Stimulated activated CD4-positive, alpha-beta T cell treated with anti-CD3 and anti-CD28 coated beads, TNF-alpha, amount 100 ng/mL, for 48 hours (primary cell): ENCODE measurements around the gene HLA-DRA.

ENCODE experiments used
- DNase-seq, 3 donors: peaks; one replicate each; pipeline ENCODE4 v3.0.0-alpha.2; 2020; ENCODE audit warnings: low read depth in 3 of 3

The HLA-DRA gene

GRCh38 chr6:32475392-32476206 lies 35.9 kb downstream of the HLA-DRA start:
- no peak for DNase-seq

- no peak for DNase-seq
Measured at GRCh38 chr6:32483968-32484613, 44.4 kb downstream of the HLA-DRA start.

DNA sequence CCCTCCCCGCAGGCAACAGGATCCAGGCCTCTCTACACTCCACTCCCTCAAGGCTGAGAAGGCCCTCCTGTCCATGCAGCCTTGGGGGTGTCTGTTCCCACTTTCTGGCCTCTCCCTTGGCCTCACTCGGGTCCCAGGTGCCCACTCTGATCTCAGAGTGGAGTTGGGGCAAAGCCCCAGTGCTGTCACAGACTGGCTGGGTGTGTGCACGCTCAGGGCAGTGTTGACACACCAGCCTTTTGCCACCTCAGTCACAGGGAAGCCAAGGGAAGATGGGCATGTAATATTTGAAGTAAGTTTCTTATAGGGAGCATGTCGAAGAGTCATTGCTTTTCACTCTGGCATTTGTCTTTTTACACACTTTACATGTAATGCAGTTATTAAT lies 44.9 kb downstream of the HLA-DRA start:
- DNase-seq: no peak

DNA sequence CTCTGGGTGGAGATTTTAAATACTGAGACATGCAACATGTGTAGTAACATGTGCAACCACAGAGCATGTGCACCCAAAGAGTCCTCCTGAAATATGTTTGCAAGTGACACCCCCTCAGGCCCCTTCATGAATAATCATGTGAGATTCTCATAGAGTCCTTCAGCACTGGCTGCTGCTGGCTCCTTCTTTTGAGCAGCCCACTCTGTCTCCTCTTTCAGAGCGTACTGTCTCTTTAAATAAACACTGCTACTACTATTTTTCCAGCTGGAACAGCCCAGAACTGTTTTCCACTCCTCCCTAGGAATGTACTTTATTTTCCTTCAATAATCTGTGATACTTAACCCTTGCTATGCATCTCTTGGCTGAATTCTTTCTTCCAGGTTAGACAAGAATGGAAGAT lies 48.4 kb downstream of the HLA-DRA start:
- DNase-seq: no peak

DNA sequence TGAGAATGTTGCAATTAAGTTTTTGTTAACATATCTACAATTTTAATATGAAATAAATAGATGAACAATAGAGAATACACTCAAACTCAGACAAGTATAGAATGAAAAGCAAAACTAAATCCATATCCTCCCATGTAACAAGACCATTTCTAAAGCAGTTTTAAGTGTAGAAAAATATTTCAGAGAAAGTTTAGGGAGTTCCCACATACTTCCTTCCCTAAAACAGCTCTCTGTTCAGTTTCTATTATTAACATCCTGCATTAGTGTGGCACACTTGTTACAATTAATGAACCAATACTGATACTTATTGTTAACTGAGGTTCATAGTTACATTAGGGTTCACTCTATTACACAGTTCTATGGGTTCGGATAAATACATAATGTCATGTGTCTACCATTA lies 52.0 kb downstream of the HLA-DRA start:
- DNase-seq: no peak

DNA sequence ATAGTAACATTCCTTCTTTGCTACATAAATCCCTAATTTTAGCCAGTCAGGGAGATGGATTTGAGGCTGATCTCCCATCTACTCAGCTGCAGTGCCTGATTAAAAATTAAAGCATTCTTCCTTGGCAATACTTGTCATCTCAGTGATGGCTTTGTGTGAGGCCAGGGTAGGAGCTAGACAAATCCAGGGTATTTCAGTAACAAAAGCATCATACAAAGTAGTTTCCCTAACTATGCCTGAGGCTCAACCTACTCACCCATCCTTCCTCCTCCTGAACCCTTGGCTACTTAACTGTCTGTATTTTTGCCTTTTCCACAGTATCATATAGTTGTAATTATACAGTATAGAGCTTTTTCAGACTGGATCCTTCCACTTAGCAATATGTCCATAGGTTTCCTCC lies 52.7 kb downstream of the HLA-DRA start:
- no peak for DNase-seq
